CD4-positive, alpha-beta memory T cell (primary cell): ENCODE data around the gene PRKG1. TPM values are rescaled to one million over a fixed set of nuclear protein-coding genes. Genes with fewer than 3 reads are reported as not detected.

Experiments used
- CTCF ChIA-PET: fragments of 350-600 bp; sonication (Branson Sonifier 250); formaldehyde crosslinking; loops from one replicate; lab custom pipeline; 2021; ENCODE audit warnings: inconsistent platforms; ENCODE audit not compliant: partially characterized antibody; lab: Charles Lee
- POLR2A ChIA-PET: fragments of 350-600 bp; sonication (Branson Sonifier 250); formaldehyde crosslinking; loops from one replicate; lab custom pipeline; 2021; ENCODE audit not compliant: partially characterized antibody; lab: Charles Lee
- DNase-seq, 5 donors: peaks; one replicate each; pipeline versions ENCODE4 v3.0.0 to v3.0.0-alpha.2; 2020 to 2022; ENCODE audit warnings: mixed read lengths in 1 of 5
- H3K27ac ChIP-seq: one replicate; pipeline ENCODE4 v1.7.0; 2013; ENCODE audit warnings: low read depth, low read length
- H3K27me3 ChIP-seq: 2 replicates; pipeline ENCODE4 v1.7.0; 2013; ENCODE audit warnings: mild to moderate bottlenecking, low read length, moderate library complexity; ENCODE audit not compliant: insufficient read depth
- H3K36me3 ChIP-seq: 2 replicates; pipeline ENCODE4 v1.7.0; 2013; ENCODE audit warnings: mild to moderate bottlenecking, low read length, moderate library complexity; ENCODE audit not compliant: insufficient read depth
- H3K4me1 ChIP-seq: 2 replicates; pipeline ENCODE4 v1.7.0; 2013; ENCODE audit warnings: mild to moderate bottlenecking, low read length, moderate library complexity; ENCODE audit not compliant: insufficient read depth
- H3K4me3 ChIP-seq, 2 donors: one replicate each; pipeline ENCODE4 v1.7.0; 2013; ENCODE audit warnings: low read length in 2 of 2, mild to moderate bottlenecking in 1 of 2
- H3K9me3 ChIP-seq, 2 donors: one replicate each; pipeline ENCODE4 v1.7.0; 2013; ENCODE audit warnings: low read length in 2 of 2, control low read depth in 1 of 2; ENCODE audit not compliant: control insufficient read depth in 1 of 2
- H3K27ac Mint-ChIP-seq, 7 donors: one replicate each; pipeline ENCODE4 v1.8.0; 2020 to 2021; ENCODE audit warnings: mixed read lengths in 7 of 7, mild to moderate bottlenecking in 6 of 7, inconsistent platforms in 3 of 7, moderate library complexity in 3 of 7
- H3K27me3 Mint-ChIP-seq, 2 donors: one replicate each; pipeline ENCODE4 v1.8.0; 2020 to 2021; ENCODE audit warnings: mixed read lengths in 2 of 2
- H3K36me3 Mint-ChIP-seq, 2 donors: one replicate each; pipeline ENCODE4 v1.8.0; 2020 to 2021; ENCODE audit warnings: mixed read lengths in 2 of 2, inconsistent platforms in 1 of 2, mild to moderate bottlenecking in 1 of 2
- H3K4me1 Mint-ChIP-seq, 4 donors: one replicate each; pipeline ENCODE4 v1.8.0; 2020 to 2021; ENCODE audit warnings: mixed read lengths in 4 of 4, mild to moderate bottlenecking in 1 of 4
- H3K4me3 Mint-ChIP-seq, 8 donors: one replicate each; pipeline ENCODE4 v1.8.0; 2020 to 2021; ENCODE audit warnings: mixed read lengths in 8 of 8, mild to moderate bottlenecking in 7 of 8, moderate library complexity in 6 of 8, inconsistent platforms in 3 of 8
- H3K9me3 Mint-ChIP-seq, 8 donors: one replicate each; pipeline ENCODE4 v1.8.0; 2020 to 2021; ENCODE audit warnings: mixed read lengths in 8 of 8, mild to moderate bottlenecking in 5 of 8, inconsistent platforms in 3 of 8, moderate library complexity in 1 of 8
- intact Hi-C: fragments of 100-400 bp; cut with micrococcal nuclease; formaldehyde crosslinking; loops from one replicate; pipeline ENCODE4 v1.15.1; 2023
- polyA plus RNA-seq, 2 donors: library from polyadenylated mRNA; unstranded; fragments of 300-500 nt; fragmentation: Illumina TruSeq; gene quantifications; one replicate each; pipeline ENCODE4 v1.2.3, GENCODE V29; 2021
- total RNA-seq, 2 experiments: library from RNA; stranded (reverse); gene quantifications; one replicate each; pipeline ENCODE4 v1.2.3, GENCODE V29; 2021

PRKG1 gene
- total and polyA plus RNA-seq, 4 experiments from 2014 or later, result 0.06 to 0.20 TPM; not detected in 2

DNA sequence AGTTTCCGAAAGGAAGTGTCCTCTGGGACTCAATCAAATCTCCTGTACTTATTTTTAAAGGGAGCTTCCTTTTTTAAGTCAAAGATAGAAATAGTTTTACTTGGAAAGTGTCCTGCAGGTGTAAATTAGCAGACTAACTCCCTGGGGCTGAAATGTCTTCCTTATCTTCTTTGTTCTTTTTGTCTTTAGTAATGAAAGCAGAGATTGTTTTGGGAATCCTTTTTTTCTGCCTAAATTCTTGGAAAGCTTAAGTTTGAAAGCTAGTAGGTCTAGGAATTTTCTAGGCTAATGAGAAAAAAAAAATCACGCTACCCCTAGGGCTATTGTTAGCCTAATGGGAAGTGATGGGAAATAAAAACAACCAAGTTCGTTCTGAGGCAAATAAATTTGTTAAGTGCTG lies 764.2 kb downstream of the PRKG1 start:
- H3K9me3 Mint-ChIP-seq, result peaks cover 0 to 9% (median under 1%) of the 10 kb centered on the region in 8 donors
- H3K27me3 Mint-ChIP-seq, result peaks cover 0 to 3% of the 10 kb centered on the region in 2 donors
- Histone ChIP-seq H3K4me1 (no peaks in the 10 kb centered on the region), H3K9me3 (no peaks in the 10 kb centered on the region), H3K36me3 (no peaks in the 10 kb centered on the region), H3K27ac (no peak overlapping the region), H3K4me3 (no peak overlapping the region), H3K27me3 (no peaks in the 10 kb centered on the region)
- no peak overlapping the region for H3K27ac Mint-ChIP-seq
- CTCF ChIA-PET, result no interaction called here
- no peak for DNase-seq
- no peaks in the 10 kb centered on the region for H3K36me3 Mint-ChIP-seq
- no peak overlapping the region for H3K4me3 Mint-ChIP-seq
- POLR2A ChIA-PET, result no interaction called here
- intact Hi-C loops, result no loop called here
- H3K4me1 Mint-ChIP-seq, result no peaks in the 10 kb centered on the region

DNA sequence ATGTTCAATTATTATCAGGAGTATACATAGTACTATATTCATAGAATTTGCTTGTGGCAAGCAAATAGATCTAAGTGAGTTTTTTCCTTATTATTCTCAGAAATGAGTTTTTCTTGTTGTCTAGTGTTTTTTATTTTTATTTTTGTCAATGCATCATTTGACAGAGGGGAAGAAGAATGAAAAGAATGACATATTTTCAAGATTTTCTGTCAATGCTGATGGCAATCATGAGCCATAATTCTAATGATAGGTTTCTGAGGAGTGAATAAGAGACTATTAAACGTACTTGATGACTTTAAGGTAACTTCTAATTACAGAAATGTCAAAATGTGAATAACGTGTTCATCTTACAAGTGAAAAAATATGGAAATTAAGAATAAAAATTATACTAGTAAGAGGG lies 769.7 kb downstream of the PRKG1 start:
- ChIA-PET POLR2A (no interaction called here), CTCF (no interaction called here)
- Histone ChIP-seq H3K9me3 (no peaks in the 10 kb centered on the region), H3K4me3 (no peak overlapping the region), H3K27me3 (no peaks in the 10 kb centered on the region), H3K36me3 (no peaks in the 10 kb centered on the region), H3K4me1 (no peaks in the 10 kb centered on the region), H3K27ac (no peak overlapping the region)
- DNase-seq, result no peak
- Mint-ChIP-seq H3K9me3 (no peaks in the 10 kb centered on the region), H3K4me3 (no peak overlapping the region), H3K27me3 (peaks cover 0 to 3% of the 10 kb centered on the region in 2 donors), H3K36me3 (no peaks in the 10 kb centered on the region), H3K4me1 (peaks cover 0 to 1% (median 0%) of the 10 kb centered on the region in 4 donors), H3K27ac (no peak overlapping the region)
- intact Hi-C loops, result no loop called here

DNA sequence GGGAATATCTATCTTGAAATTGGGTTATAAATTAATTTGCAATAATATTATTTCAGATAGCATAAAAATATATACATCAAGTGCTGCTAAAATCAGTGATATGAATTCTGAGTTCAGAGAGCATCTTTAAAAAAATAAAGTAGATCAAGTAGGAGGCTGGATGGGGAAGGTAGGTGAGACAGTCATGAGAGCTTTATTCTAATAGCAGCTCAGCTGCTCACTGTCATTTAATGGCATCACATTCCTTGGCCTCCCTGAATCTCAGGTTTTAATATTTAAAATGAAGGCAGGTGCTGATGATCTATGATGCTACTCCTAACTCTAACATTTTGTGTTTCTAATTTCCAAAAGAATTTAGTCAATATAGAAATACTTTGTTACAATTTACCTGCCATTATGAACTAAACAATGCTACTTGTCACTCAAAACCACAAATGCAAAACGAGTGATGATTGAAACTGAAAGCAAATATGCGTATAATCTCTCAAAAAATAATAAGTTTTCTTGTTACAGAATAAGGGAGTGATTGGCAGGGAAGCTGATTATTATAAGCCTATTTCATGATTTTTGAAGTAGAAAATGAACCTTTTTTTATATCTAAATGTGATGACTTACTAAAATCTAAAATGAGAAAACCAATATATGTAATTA lies 772.7 kb downstream of the PRKG1 start:
- ChIA-PET CTCF (no interaction called here), POLR2A (no interaction called here)
- H3K27ac ChIP-seq, result no peak overlapping the region
- Mint-ChIP-seq H3K4me1 (peaks cover 0 to 1% (median 0%) of the 10 kb centered on the region in 4 donors), H3K27ac (peak overlapping the region in 1 of 7 donors; percentile 18), H3K9me3 (peaks cover 0 to 4% (median 0%) of the 10 kb centered on the region in 8 donors), H3K27me3 (peaks cover 0 to 4% of the 10 kb centered on the region in 2 donors), H3K4me3 (peak overlapping the region in 2 of 8 donors; percentile 40 to 47), H3K36me3 (no peaks in the 10 kb centered on the region)
- no peaks in the 10 kb centered on the region for H3K9me3 ChIP-seq
- intact Hi-C loops, result no loop called here
- no peaks in the 10 kb centered on the region for H3K27me3 ChIP-seq
- no peak overlapping the region for H3K4me3 ChIP-seq
- no peaks in the 10 kb centered on the region for H3K4me1 ChIP-seq
- no peak for DNase-seq
- H3K36me3 ChIP-seq, result no peaks in the 10 kb centered on the region

DNA sequence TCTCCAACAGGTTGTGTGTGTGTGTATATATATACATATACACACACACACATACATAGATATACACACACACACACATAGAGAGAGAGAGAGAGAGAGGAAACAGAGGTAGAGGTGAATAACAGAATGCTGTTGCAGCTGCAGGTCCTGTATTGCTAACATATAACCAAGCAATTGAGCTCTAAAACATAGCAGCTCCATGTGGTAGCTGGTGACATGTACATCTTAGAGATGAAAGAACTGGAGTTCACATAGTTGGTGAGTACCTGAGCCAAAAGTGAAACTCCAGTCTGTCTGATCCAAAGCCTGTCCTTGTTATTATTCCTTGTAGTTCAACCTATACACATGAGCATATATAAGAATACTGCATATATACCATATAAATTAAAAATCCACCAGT lies 778.0 kb downstream of the PRKG1 start:
- Mint-ChIP-seq H3K36me3 (no peaks in the 10 kb centered on the region), H3K4me1 (no peaks in the 10 kb centered on the region), H3K27ac (no peak overlapping the region), H3K27me3 (peaks cover 0 to 1% of the 10 kb centered on the region in 2 donors), H3K9me3 (peaks cover 0 to 4% (median 0%) of the 10 kb centered on the region in 8 donors), H3K4me3 (no peak overlapping the region)
- Histone ChIP-seq H3K36me3 (no peaks in the 10 kb centered on the region), H3K4me3 (no peak overlapping the region), H3K9me3 (no peaks in the 10 kb centered on the region), H3K27me3 (no peaks in the 10 kb centered on the region), H3K27ac (no peak overlapping the region), H3K4me1 (no peaks in the 10 kb centered on the region)
- DNase-seq, result no peak
- CTCF ChIA-PET, result no interaction called here
- POLR2A ChIA-PET, result no interaction called here
- intact Hi-C loops, result no loop called here

DNA sequence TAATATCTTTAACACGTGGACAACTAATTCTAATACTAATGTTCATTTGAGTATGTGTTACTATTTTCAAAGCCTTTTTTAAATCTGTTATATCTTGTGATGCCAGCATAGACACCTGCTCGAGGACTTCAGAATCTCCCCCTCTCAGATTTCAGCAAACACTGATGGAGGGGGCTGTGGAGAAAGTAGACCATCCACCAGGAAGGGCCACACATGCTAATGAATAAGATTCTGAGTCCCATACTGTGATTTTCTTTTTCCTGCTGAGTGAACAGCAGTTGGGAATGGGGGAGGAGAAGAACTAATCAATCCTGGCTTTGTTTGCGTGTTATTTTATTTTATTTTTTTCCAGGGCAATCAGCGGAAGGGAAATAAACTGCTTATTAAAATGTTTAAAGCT lies 783.0 kb downstream of the PRKG1 start:
- Mint-ChIP-seq H3K4me1 (no peaks in the 10 kb centered on the region), H3K27me3 (no peaks in the 10 kb centered on the region), H3K4me3 (no peak overlapping the region), H3K36me3 (no peaks in the 10 kb centered on the region), H3K27ac (no peak overlapping the region), H3K9me3 (no peaks in the 10 kb centered on the region)
- ChIA-PET CTCF (no interaction called here), POLR2A (no interaction called here)
- Histone ChIP-seq H3K27ac (no peak overlapping the region), H3K4me3 (no peak overlapping the region), H3K9me3 (no peaks in the 10 kb centered on the region), H3K27me3 (no peaks in the 10 kb centered on the region), H3K4me1 (no peaks in the 10 kb centered on the region), H3K36me3 (no peaks in the 10 kb centered on the region)
- intact Hi-C loops, result no loop called here
- DNase-seq, result no peak

DNA sequence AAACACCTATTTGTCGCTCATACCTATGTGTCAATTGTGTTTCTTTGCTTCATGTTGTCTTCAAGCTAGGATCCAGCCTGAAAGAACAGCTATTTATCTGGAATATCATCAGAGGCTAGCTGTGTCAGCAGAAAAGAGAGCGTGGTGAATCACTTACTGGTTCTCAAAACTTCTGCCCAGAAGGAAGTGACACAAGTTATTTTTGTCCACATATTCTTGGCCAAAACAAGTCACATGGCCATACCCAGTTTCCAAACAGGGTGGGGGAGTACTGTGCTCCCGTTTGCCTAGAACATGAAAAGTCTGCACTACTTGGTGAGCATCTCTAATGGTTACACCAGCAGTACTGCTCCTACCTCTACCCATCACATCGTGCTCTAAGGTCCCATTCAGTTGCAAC lies 786.0 kb downstream of the PRKG1 start:
- no peaks in the 10 kb centered on the region for H3K9me3 ChIP-seq
- no peaks in the 10 kb centered on the region for H3K27me3 ChIP-seq
- DNase-seq, result no peak
- no peaks in the 10 kb centered on the region for H3K4me1 ChIP-seq
- Mint-ChIP-seq H3K9me3 (no peaks in the 10 kb centered on the region), H3K4me1 (no peaks in the 10 kb centered on the region), H3K27me3 (no peaks in the 10 kb centered on the region), H3K27ac (no peak overlapping the region), H3K36me3 (no peaks in the 10 kb centered on the region), H3K4me3 (no peak overlapping the region)
- no peak overlapping the region for H3K4me3 ChIP-seq
- CTCF ChIA-PET, result no interaction called here
- intact Hi-C loops, result no loop called here
- no peaks in the 10 kb centered on the region for H3K36me3 ChIP-seq
- POLR2A ChIA-PET, result no interaction called here
- H3K27ac ChIP-seq, result no peak overlapping the region

DNA sequence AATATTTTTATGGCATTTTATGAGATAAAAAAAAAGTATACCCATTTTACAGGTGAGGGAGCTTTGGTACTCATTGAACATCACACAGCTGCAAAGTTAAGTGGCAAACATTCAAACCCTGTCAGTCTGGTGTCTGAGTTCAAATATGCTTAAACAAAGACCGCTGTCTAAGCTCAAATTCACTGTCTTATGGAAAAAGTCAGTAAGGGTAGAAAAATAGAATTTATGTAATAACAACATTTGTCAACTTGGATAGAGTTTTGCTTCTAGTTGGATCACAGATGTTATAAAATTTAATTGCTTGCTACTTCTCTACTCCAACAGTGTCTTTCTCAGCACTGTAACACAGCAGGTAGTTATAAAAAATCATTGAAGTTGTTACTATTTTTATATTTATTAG lies 786.8 kb downstream of the PRKG1 start:
- CTCF ChIA-PET, result interaction anchor here (0.5 kb wide), 1 partner anchor 68 kb away, joined by 3 read pairs; no protein-coding TSS in a partner anchor

More for the DNA sequence above, 786.8 kb downstream of the PRKG1 start:
- no peaks in the 10 kb centered on the region for H3K9me3 ChIP-seq
- no peak overlapping the region for H3K27ac ChIP-seq
- H3K27me3 ChIP-seq, result no peaks in the 10 kb centered on the region
- H3K36me3 Mint-ChIP-seq, result no peaks in the 10 kb centered on the region
- H3K4me1 Mint-ChIP-seq, result no peaks in the 10 kb centered on the region
- H3K27ac Mint-ChIP-seq, result no peak overlapping the region
- H3K9me3 Mint-ChIP-seq, result no peaks in the 10 kb centered on the region
- intact Hi-C loops, result no loop called here
- no peaks in the 10 kb centered on the region for H3K36me3 ChIP-seq
- no peak overlapping the region for H3K4me3 ChIP-seq
- DNase-seq, result no peak
- H3K27me3 Mint-ChIP-seq, result no peaks in the 10 kb centered on the region
- H3K4me3 Mint-ChIP-seq, result no peak overlapping the region
- H3K4me1 ChIP-seq, result no peaks in the 10 kb centered on the region
- POLR2A ChIA-PET, result no interaction called here
